ENCODE results near the gene EIF4H. TPM values are rescaled to one million over a fixed set of nuclear protein-coding genes. Genes with fewer than 3 reads are reported as not detected.
"Not testable (repeated sequence)": the region's sequence is repeated elsewhere in the genome, so short reads cannot be mapped to it uniquely, and the experiment has no call there.

EIF4H gene
- total RNA-seq: 168 TPM
- long read RNA-seq, transcript EIF4H-201 (7 exons, 2,679 nt): minor isoform, 6 of 593 reads
- long read RNA-seq, transcript EIF4H-202 (6 exons, 2,503 nt): major isoform, 472 of 593 reads
- long read RNA-seq, partial matches to known transcripts: 109 of 593 reads
- long read RNA-seq, other reads (novel, unspliced or antisense): 6 of 593 reads

- intact Hi-C loops (cut with DNase I): loop anchor here (5.0 kb wide), 1 partner anchor 92 kb away; the partner anchor contains the start of gene LIMK1
- DNase-seq (ENCODE audit: low spot score): peak; percentile 98
Observed at GRCh38 chr7:74173866-74174605, at the start of gene EIF4H. Gene EIF4H (plus strand): TSS chr7:74174356. CDS start chr7:74174384, 28 bp downstream.

- no peak for DNase-seq (ENCODE audit: low spot score)
- intact Hi-C loops (cut with DNase I): no loop called here
Observed at GRCh38 chr7:74126220-74126880, 47.8 kb upstream of the EIF4H start.

GRCh38 chr7:74129887-74130286 lies 44.3 kb upstream of the EIF4H start:
- DNase-seq (ENCODE audit: low spot score): no peak
- intact Hi-C loops (cut with DNase I): no loop called here

GRCh38 chr7:74130518-74130917 lies 43.6 kb upstream of the EIF4H start:
- intact Hi-C loops (cut with DNase I): no loop called here

GRCh38 chr7:74134117-74134620 lies 40.0 kb upstream of the EIF4H start:
- DNase-seq (ENCODE audit: low spot score): no peak
- intact Hi-C loops (cut with DNase I): no loop called here

More at GRCh38 chr7:74130518-74130917, 43.6 kb upstream of the EIF4H start:
- DNase-seq (ENCODE audit: low spot score): no peak

GRCh38 chr7:74138334-74138867 lies 35.8 kb upstream of the EIF4H start:
- no peak for DNase-seq (ENCODE audit: low spot score)
- intact Hi-C loops (cut with DNase I): no loop called here

GRCh38 chr7:74138945-74139843 lies 35.0 kb upstream of the EIF4H start:
- DNase-seq (ENCODE audit: low spot score): no peak
- intact Hi-C loops (cut with DNase I): no loop called here

GRCh38 chr7:74141705-74142104 lies 32.5 kb upstream of the EIF4H start:
- intact Hi-C loops (cut with DNase I): no loop called here

GRCh38 chr7:74143383-74143782 lies 30.8 kb upstream of the EIF4H start:
- intact Hi-C loops (cut with DNase I): no loop called here
- DNase-seq (ENCODE audit: low spot score): no peak

More at GRCh38 chr7:74141705-74142104, 32.5 kb upstream of the EIF4H start:
- no peak for DNase-seq (ENCODE audit: low spot score)

- intact Hi-C loops (cut with DNase I): no loop called here
- no peak for DNase-seq (ENCODE audit: low spot score)
Observed at GRCh38 chr7:74148491-74148890, 25.7 kb upstream of the EIF4H start.

GRCh38 chr7:74149071-74149470 lies 25.1 kb upstream of the EIF4H start:
- no peak for DNase-seq (ENCODE audit: low spot score)

GRCh38 chr7:74149603-74150002 lies 24.6 kb upstream of the EIF4H start:
- no peak for DNase-seq (ENCODE audit: low spot score)
- intact Hi-C loops (cut with DNase I): no loop called here

More at GRCh38 chr7:74149071-74149470, 25.1 kb upstream of the EIF4H start:
- intact Hi-C loops (cut with DNase I): no loop called here

GRCh38 chr7:74153736-74154135 lies 20.4 kb upstream of the EIF4H start:
- DNase-seq (ENCODE audit: low spot score): no peak
- intact Hi-C loops (cut with DNase I): no loop called here

GRCh38 chr7:74155810-74156395 lies 18.3 kb upstream of the EIF4H start:
- DNase-seq (ENCODE audit: low spot score): no peak
- intact Hi-C loops (cut with DNase I): no loop called here

- no peak for DNase-seq (ENCODE audit: low spot score)
- intact Hi-C loops (cut with DNase I): no loop called here
Observed at GRCh38 chr7:74157605-74158004, 16.6 kb upstream of the EIF4H start.

GRCh38 chr7:74164985-74165456 lies 9.1 kb upstream of the EIF4H start:
- intact Hi-C loops (cut with DNase I): no loop called here
- no peak for DNase-seq (ENCODE audit: low spot score)

GRCh38 chr7:74165867-74166593 lies 8.1 kb upstream of the EIF4H start:
- DNase-seq (ENCODE audit: low spot score): no peak
- intact Hi-C loops (cut with DNase I): no loop called here

GRCh38 chr7:74167324-74167723 lies 6.8 kb upstream of the EIF4H start:
- DNase-seq (ENCODE audit: low spot score); intact Hi-C loops (cut with DNase I): not testable (repeated sequence)

Measured in cardiac septum (tissue), 1 donor.